GM21786 (cell line): ENCODE results near the gene DLL3.

ENCODE experiments used
- ATAC-seq: cut with Tn5 transposase; IDR thresholded peaks from one replicate; pipeline ENCODE4 v1.9.1; 2021; ENCODE audit not compliant: unreplicated experiment

The DLL3 gene

DNA sequence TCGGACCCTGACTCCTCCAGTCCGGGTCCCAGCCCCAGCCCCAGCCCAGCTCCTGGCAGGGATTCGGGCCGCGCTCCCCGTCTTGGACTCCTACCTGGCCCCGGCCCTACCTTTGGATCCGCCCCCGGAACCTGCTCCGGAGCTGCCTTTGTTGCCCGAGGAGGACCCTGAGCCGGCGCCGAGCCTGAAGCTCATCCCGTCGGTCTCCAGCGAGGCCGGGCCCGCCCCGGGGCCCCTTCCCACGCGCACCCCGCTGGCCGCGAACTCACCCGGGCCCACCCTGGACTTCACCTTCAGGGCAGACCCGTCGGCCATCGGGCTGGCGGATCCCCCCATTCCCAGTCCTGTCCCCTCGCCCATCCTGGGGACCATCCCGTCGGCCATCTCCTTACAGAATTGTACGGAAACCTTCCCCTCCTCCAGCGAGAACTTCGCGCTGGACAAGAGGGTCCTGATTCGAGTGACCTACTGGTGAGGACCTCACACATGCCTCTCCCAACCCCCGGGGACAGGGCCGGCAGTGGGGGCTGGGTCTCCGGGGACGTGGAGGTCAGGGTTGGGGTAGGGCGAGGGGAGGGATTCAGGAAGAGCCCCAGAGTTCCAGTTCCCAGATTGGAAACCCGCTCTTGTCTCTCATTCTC, 16.9 kb downstream of the DLL3 start:
- ATAC-seq, result no peak

DNA sequence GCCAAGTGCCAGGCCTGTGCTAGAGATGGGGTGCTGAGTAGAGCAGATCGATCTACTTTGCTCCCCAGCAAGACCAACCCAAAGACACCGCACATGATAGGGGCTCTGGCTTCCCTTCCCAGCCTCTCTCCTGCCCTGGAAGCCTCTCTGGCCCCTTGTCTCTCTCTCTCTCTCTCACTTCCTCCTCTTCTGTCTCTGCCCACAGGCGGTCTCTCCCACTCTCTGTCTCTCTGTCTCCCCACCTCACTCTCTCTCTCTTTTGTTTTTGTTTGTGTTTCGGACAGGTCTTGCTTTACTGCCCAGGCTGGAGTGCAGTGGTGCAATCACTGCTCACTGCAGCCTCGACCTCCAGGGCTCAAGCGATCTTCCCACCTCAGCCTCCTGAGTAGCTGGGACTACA, 17.5 kb downstream of the DLL3 start:
- ATAC-seq, result no peak

GRCh38 chr19:39517432-39517831, 18.7 kb downstream of the DLL3 start:
- ATAC-seq, result no peak

GRCh38 chr19:39518458-39518857, 19.7 kb downstream of the DLL3 start:
- no peak for ATAC-seq

GRCh38 chr19:39518975-39519374, 20.2 kb downstream of the DLL3 start:
- ATAC-seq, result no peak

DNA sequence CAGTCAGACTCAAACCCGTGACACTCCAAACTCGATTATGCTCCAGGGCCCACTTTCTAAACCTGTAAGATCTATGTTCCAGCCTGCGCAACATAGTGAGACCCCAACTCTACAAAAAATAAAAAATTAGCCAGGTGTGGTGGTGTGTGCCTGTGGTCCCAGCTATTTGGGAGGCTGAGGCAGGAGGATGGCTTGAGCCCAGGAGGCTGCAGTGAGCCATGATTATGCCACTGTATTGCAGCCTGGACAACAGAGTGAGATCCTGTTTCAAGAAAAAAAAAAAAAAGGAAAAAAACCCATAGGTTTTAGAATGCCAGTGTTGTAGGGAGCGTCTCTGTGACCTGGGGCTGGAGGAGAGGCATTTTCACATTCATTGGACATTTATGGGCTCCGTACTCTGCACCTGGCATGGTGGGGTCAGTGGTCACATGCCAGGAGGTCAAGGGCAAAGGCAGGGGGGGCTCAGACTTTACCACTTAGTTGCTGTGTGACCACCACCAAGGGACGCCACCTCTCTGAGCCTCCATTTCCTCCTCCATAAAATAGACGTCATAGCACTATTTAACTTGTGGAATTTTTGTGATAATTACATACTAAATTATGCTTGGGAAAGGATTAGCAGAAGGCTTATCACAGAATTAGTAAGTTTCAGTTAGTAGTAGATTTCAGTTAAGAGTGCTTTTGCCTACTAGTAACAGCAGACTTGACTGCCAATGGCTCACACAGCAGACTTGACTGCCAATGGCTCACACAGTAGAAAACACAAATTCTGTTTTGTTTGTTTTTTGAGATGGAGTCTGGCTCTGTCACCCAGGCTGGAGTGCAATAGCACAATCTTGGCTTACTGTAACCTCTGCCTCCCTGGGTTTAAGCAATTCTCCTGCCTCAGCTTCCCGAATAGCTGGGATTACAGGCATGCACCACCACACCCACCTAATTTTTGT, 22.1 kb downstream of the DLL3 start:
- no peak for ATAC-seq

DNA sequence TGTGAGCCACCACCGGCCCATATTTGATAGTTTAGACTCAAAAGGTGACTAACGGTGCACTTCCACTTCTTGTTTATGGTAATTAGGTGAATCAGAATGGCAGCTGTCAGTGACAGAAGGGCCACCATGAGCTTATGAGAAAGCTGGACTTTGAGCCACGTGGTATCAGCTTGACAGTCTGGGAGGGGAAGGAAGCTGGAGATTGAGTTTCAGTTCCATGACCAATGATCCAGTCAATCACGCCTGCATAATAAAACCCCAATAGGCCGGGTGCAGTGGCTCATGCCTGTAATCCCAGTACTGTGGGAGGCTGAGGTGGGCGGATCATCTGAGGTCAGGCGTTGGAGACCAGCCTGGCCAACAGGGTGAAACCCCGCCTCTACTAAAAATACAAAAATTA, 25.7 kb downstream of the DLL3 start:
- ATAC-seq, result no peak

DNA sequence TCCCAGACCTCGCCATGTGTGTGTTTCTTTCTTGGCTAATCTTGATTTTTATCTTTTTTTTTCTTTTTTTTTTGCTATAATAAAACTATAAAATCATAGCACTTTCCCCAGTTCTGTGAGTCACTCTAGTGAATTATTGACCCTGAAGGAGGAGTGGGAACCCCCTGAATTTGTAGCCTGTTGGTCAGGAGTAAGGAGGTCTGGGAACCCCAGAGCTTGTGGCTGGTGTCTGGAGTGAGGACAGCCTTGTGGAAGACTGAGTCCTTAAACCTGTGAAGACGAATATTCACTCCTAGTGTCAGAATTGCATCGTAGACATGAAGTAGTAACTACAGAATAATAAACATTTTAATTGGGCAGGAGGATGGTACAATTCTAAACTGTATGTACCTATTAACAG, 26.5 kb downstream of the DLL3 start:
- ATAC-seq, result no peak

GRCh38 chr19:39531834-39532232, 33.1 kb downstream of the DLL3 start:
- no peak for ATAC-seq

DNA sequence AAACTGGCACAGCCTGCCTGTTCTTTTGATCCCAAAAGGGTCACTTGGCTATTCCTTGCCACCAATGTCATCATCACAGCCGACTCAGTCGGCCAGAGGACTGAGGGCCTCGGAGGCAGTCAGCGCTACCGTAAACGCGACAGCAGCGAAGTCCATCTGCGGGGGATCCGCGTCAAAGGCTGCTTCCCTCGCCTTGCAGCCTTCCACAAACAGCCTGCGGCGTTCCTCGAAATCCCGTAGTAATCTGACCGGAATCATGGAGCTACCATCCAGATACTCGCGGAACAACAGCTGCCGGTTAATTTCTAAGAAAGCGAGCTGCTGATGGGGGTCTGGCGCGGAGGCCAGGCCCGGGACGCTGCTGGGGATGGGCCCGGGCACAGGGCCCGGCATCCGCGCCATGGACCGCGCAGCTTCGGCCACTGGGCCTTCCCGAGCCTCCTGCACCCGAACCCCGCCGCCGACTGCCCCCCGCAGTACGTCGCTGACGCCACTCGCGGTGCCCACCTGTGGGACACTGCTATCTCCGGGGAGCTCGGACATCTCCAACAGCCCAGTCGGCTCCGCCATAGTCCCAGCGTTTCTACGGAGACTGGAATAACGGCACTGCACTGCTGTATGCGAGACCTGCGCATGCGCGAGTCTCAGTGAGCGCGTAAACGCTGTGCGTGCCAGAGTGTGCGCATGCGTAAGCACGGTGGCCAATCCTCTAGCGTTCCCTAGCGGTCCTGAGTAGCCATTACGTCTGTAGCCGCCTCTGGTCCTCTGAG, 33.7 kb downstream of the DLL3 start, which contains the start of gene EID2B:
TSS of gene EID2B (minus strand) at position 620 of the 770 bp plus-strand sequence. CDS start at position 570, 50 bp downstream.
- ATAC-seq, result peak; percentile 91

DNA sequence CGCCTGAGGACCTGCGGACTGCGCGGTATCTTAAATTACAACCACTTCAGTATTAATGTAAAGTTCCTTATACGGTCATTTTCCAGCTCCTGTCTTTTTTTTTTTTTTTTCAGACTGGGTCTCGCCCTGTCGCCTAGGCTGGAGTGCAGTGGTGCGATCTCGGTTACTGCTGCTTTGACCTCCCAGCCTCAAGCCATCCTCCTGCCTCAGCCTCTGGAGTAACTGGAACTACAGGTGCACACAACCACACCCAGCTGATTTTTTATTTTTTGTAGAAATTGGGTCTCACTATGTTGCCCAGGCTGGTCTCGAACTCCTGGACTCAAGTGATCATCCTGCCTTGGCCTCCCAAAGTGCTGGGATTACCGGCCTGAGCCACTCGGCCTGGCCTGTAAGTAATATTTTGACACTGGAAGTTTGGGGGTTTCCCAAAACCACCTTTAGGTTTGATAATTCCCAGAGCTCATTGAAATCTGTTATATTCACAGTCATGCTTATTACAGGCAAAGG, 34.3 kb downstream of the DLL3 start:
- no peak for ATAC-seq

GRCh38 chr19:39533791-39534190, 35.0 kb downstream of the DLL3 start:
- ATAC-seq, result no peak

GRCh38 chr19:39539165-39539517, 40.4 kb downstream of the DLL3 start:
- no peak for ATAC-seq

DNA sequence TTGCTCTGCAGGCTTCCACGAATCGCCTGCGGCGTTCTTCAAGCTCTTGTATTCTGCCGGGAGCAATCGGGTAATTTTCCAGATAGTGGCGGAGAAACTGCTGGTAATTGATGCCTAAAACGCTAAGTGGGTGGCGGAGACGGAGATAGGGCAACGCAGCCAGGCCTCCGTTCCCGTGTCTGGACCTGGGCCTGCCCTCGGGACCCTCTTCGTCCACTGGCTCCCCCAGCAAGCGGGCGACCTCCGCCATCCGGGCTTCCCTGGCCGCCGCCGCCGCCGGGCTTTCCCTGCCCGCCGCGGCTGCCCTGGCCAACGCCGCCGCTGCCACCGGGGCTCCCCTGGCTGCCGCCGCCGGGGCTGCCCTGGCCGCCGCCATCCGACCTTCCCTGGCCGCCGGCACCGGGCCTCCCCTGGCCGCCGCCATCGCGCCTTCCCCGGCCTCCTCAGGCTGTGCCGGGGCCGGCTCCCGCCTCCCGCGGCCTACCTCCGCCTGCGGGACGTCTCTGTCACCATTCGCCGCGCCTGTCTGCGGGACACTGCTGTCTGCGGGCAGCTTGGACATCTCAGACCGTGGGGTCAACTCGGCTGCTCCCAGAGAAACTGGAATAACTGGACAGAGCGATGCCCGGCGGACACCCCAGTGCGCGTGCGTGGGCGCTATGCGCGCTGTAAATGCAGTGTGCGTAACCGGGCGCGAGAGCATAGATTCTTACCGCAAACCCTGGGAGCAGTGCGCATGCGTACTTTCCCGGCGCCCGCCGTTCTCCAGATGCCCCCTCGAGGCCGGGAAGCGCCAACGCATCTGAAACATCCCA, 41.0 kb downstream of the DLL3 start, which contains the start of gene EID2:
TSS of gene EID2 (minus strand) at position 644 of the 815 bp plus-strand sequence. CDS start at position 562, 82 bp downstream.
- ATAC-seq, result peak; percentile 78

DNA sequence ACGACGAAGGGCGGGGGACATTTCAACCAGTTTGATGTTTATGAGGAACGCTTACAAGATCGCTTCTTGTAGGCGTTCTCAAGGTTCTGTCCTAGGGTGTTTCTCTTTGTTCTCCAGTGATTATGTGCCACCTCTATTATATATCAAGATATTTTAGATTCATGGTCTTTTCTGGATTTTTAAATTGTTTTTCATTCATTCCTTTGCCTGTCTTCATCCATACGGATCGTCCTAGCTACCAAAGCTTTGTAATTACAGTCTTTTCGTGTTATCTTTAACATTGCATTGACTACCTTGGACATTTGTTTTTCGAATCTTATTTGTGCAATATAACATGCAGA, 41.6 kb downstream of the DLL3 start:
- ATAC-seq, result no peak

GRCh38 chr19:39542206-39542605, 43.5 kb downstream of the DLL3 start:
- ATAC-seq, result no peak

DNA sequence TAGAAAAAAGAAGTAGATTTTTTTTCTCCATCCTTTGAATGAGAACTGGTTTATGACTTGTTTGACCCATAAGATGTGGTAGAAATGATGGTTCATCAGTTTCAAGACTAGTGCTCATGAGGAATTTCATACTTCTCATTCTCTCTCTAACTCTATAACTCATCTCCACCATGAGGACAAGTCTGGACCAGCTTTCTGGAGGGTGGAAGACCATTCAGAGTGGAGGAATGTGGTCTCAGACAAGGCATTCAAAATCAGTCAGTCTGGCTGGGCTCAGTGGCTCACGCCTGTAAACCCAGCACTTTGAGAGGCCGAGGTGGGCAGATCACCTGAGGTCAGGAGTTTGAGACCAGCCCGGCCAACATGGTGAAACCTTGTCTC, 44.7 kb downstream of the DLL3 start:
- ATAC-seq, result no peak

GRCh38 chr19:39544226-39544903, 45.6 kb downstream of the DLL3 start:
- no peak for ATAC-seq

DNA sequence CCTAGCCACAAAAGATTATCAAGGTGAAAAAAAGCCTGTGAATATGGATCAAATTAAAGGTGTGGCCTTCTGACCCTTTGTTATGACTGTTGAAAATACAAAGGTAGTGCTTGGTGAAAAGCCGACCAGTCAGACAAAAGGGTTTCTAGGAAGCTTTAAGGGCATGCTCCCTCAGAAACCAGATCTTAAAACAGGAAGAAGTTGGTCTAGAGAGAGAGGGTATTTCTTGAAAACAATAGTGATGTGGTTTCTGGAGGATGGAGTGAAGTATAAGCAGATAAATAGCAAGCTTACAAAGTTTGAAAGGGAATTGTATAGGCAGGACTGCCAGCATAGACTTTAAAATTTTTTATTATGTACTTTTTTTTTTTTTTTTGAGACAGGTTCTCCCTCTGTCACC, 46.2 kb downstream of the DLL3 start:
- ATAC-seq, result no peak

- ATAC-seq, result no peak
These were observed 47.9 kb downstream of the DLL3 start for GRCh38 chr19:39546599-39546998.
